Panc1 (cell line): Measurements from ENCODE around the gene TRIM41. TPM values are rescaled to one million over a fixed set of nuclear protein-coding genes. Genes with fewer than 3 reads are reported as not detected.

Experiments used
- ATAC-seq: fragments of 200-7000 bp; cut with Tn5 transposase; 2 replicates; pipeline ENCODE4 v1.9.1; 2020; ENCODE audit warnings: mild to moderate bottlenecking, moderate library complexity
- BruUV-seq: library from RNA; stranded (reverse); fragments of 400-500 nt; replicated peaks from 2 replicates; lab custom pipeline; 2021; lab: Mats Ljungman, UMichigan
- CTCF ChIA-PET: fragments of 300-600 bp; sonication (Branson Sonifier 250); formaldehyde crosslinking; loops from one replicate; lab custom pipeline; 2022; ENCODE audit warnings: antibody characterized with exemption; lab: Charles Lee
- POLR2A ChIA-PET: fragments of 300-600 bp; sonication (Branson Sonifier 250); formaldehyde crosslinking; loops from one replicate; lab custom pipeline; 2022; ENCODE audit warnings: antibody characterized with exemption; lab: Charles Lee
- DNase-seq: peaks from one replicate; pipeline ENCODE4 v3.0.0-alpha.2; 2010; ENCODE audit warnings: low read depth, low spot score
- H3K27ac ChIP-seq: 2 replicates; pipeline ENCODE4 v1.5.1; 2011; ENCODE audit warnings: mild to moderate bottlenecking, low read length, inconsistent platforms
- H3K27me3 ChIP-seq: fragments of 200-500 bp; sonication (Bioruptor generic); 2 replicates; pipeline ENCODE4 v1.6.0; 2014; ENCODE audit warnings: low read length, inconsistent platforms; ENCODE audit not compliant: control insufficient read depth, insufficient read depth
- H3K36me3 ChIP-seq: fragments of 200-500 bp; sonication (Bioruptor generic); 2 replicates; pipeline ENCODE4 v1.5.1; 2014; ENCODE audit warnings: inconsistent platforms, mild to moderate bottlenecking, low read length, moderate library complexity; ENCODE audit not compliant: control insufficient read depth, insufficient read depth
- H3K4me1 ChIP-seq: 2 replicates; pipeline ENCODE4 v1.5.1; 2011; ENCODE audit warnings: inconsistent platforms, mild to moderate bottlenecking, low read length, moderate library complexity; ENCODE audit not compliant: control insufficient read depth, insufficient read depth
- H3K4me3 ChIP-seq, 2 experiments: 2 replicates each; pipeline ENCODE4 v1.5.1; 2011 to 2012; ENCODE audit warnings: low read depth in 2 of 2, low read length in 2 of 2, mild to moderate bottlenecking in 2 of 2, inconsistent platforms in 1 of 2, moderate library complexity in 1 of 2
- H3K9me3 ChIP-seq: fragments of 200-500 bp; sonication (Bioruptor generic); 2 replicates; pipeline ENCODE4 v1.5.1; 2014; ENCODE audit warnings: low read depth, mild to moderate bottlenecking, inconsistent platforms, low read length, moderate library complexity; ENCODE audit not compliant: control insufficient read depth, insufficient read depth
- CTCF ChIP-seq: fragments of 450-650 bp; IDR thresholded peaks from 2 replicates; pipeline ENCODE4 v1.5.1; 2017; ENCODE audit warnings: mild to moderate bottlenecking
- POLR2AphosphoS5 ChIP-seq: IDR thresholded peaks from 2 replicates; pipeline ENCODE4 v1.6.1; 2012; ENCODE audit warnings: mild to moderate bottlenecking, low read depth, low read length, moderate library complexity
- REST ChIP-seq, 2 experiments: IDR thresholded peaks; 2 replicates each; pipeline ENCODE4 v1.6.1; 2011 to 2012; ENCODE audit warnings: low read depth in 2 of 2, control low read depth in 1 of 2, low read length in 1 of 2, mild to moderate bottlenecking in 1 of 2, moderate library complexity in 1 of 2; ENCODE audit not compliant: insufficient read depth in 1 of 2
- SIN3A ChIP-seq: IDR thresholded peaks from 2 replicates; pipeline ENCODE4 v1.6.1; 2012; ENCODE audit warnings: low read depth, mild to moderate bottlenecking, low read length, moderate library complexity, borderline replicate concordance; ENCODE audit not compliant: insufficient read depth
- TCF7L2 ChIP-seq: IDR thresholded peaks from 2 replicates; pipeline ENCODE4 v1.6.1; 2011; ENCODE audit warnings: mild to moderate bottlenecking, low read depth, low read length, inconsistent platforms
- in situ Hi-C: cut with HindIII; loops from 2 replicates; pipeline ENCODE4 v1.10.0; 2016; ENCODE audit warnings: low sequenced_read_pairs, low pct_unique_long_range_greater_than_20kb
- intact Hi-C: fragments of 100-400 bp; cut with micrococcal nuclease; formaldehyde crosslinking; loops from one replicate; pipeline ENCODE4 v1.10.0; 2022; ENCODE audit not compliant: unreplicated experiment
- total RNA-seq: library from RNA; stranded (reverse); gene quantifications from one replicate; pipeline ENCODE4 v1.2.1, GENCODE V29; 2021; ENCODE audit not compliant: unreplicated experiment

The TRIM41 gene
- total RNA-seq, 1 experiment from 2014 or later, result 58.3 TPM

- DNase-seq (no peak), ATAC-seq (peak; percentile 4)
- in situ Hi-C loops, result no loop called here
- BruUV-seq, result no TSS peak
- Histone ChIP-seq H3K36me3 (no peaks in the 10 kb centered on the region), H3K27ac (peak overlapping the region; percentile 82), H3K27me3 (no peaks in the 10 kb centered on the region), H3K4me1 (peaks cover 21% of the 10 kb centered on the region), H3K4me3 (peak overlapping the region; percentile 85 to 98), H3K9me3 (no peaks in the 10 kb centered on the region)
- POLR2A ChIA-PET, result interaction anchor here (0.5 to 0.8 kb wide), 3 partner anchors 14 to 53 kb away, joined by 3 to 4 read pairs (median 4); partner anchors contain the start of genes RACK1 and TRIM7
- TF ChIP-seq TCF7L2 (no peak), REST (IDR thresholded peaks at IDR 0.05; ENCODE audit: insufficient read depth in 1 of 2, low read depth in 2 of 2, low read length in 1 of 2) (no peak), CTCF (peak; percentile 74; the same call in 1 of the 2 replicates)
- CTCF ChIA-PET, result no interaction called here
- intact Hi-C loops, result loop anchor here (2.0 kb wide), 1 partner anchor 30 kb away; no protein-coding TSS in a partner anchor
Observed at GRCh38 chr5:181190711-181191525, 32.2 kb upstream of the TRIM41 start.

GRCh38 chr5:181191526-181192336, 31.4 kb upstream of the TRIM41 start:
- ChIA-PET CTCF (no interaction called here), POLR2A (interaction anchor here (0.5 to 0.8 kb wide), 5 partner anchors 13 to 52 kb away, joined by 3 to 14 read pairs (median 4); partner anchors contain the start of genes RACK1, TRIM41 and TRIM7)
- ATAC-seq (peak; percentile 75), DNase-seq (no peak)
- BruUV-seq, result no TSS peak
- peak; percentile 70; the same call in 1 of the 2 replicates for TF ChIP-seq SIN3A
- no peak for TF ChIP-seq CTCF
- TF ChIP-seq POLR2AphosphoS5, result peak; percentile 74
- no peak for TF ChIP-seq TCF7L2
- 0 out of 4 replicates have a peak, but pooled peaks of 1 of the 2 experiments have one; percentile 12 for TF ChIP-seq REST (IDR thresholded peaks at IDR 0.05; ENCODE audit: insufficient read depth in 1 of 2, low read depth in 2 of 2, low read length in 1 of 2)
- Histone ChIP-seq H3K27ac (peak overlapping the region; percentile 82), H3K27me3 (no peaks in the 10 kb centered on the region), H3K4me3 (peak overlapping the region; percentile 85 to 98), H3K4me1 (peaks cover 15% of the 10 kb centered on the region), H3K36me3 (no peaks in the 10 kb centered on the region), H3K9me3 (no peaks in the 10 kb centered on the region)
- in situ Hi-C loops, result no loop called here
- intact Hi-C loops, result loop anchor here (2.0 kb wide), 1 partner anchor 29 kb away; no protein-coding TSS in a partner anchor
